Measurements from ENCODE around the gene MYO5C. TPM values are rescaled to one million over a fixed set of nuclear protein-coding genes. Genes with fewer than 3 reads are reported as not detected.

MYO5C gene
- total and polyA plus RNA-seq, 2 of the 4 experiments (the other 2 are of a cell fraction) = under 0.01 to 0.03 TPM

GRCh38 chr15:52324109-52324508 lies 28.5 kb upstream of the MYO5C start:
- H3K4me3 ChIP-seq (ENCODE audit: insufficient read depth, low read depth, low read length) = no peak overlapping the region
- intact Hi-C loops (cut with micrococcal nuclease) (no loop called here), dilution Hi-C loops (cut with HindIII; ENCODE audit: low sequenced_read_pairs, unreplicated experiment) (no loop called here), in situ Hi-C loops (cut with MboI; ENCODE audit: low sequenced_read_pairs) (no loop called here)
- no peak overlapping the region for H2BK15ac ChIP-seq (ENCODE audit: low read depth, low read length)
- H2AFZ ChIP-seq (replicated peaks; ENCODE audit: low read length, poor library complexity) = no peak overlapping the region
- POLR2A ChIA-PET (ENCODE audit: unreplicated experiment) = no interaction called here
- CTCF ChIA-PET = no interaction called here
- H3K4me1 ChIP-seq (ENCODE audit: control insufficient read depth, insufficient read depth, low read length) = peaks cover 2% of the 10 kb centered on the region; the same call in 1 of the 2 replicates
- peaks cover 11% of the 10 kb centered on the region for H3K9me1 ChIP-seq (ENCODE audit: insufficient read depth, low read length)
- BruUV-seq (replicated peaks) = no TSS peak
- no peak overlapping the region for H3K9ac ChIP-seq (ENCODE audit: low read depth, low read length)
- WGBS, 2 experiments (ENCODE audit: extremely low coverage in 2 of 2, insufficient read length in 1 of 2) = no CpG with 5 or more reads among the region's 1 CpG
- no peak overlapping the region for H3K14ac ChIP-seq (replicated peaks; ENCODE audit: low read depth, low read length)
- TF ChIP-seq SMC3 (IDR thresholded peaks at IDR 0.05; ENCODE audit: low read depth, low read length) (no peak), FOS (IDR thresholded peaks at IDR 0.05; ENCODE audit: low read depth, low read length) (no peak), BHLHE40 (IDR thresholded peaks at IDR 0.05; ENCODE audit: low read depth, low read length) (no peak), CEBPB (IDR thresholded peaks at IDR 0.05; ENCODE audit: low read depth, low read length) (no peak), CHD1 (IDR thresholded peaks at IDR 0.05; ENCODE audit: low read depth, low read length) (no peak), RAD21 (IDR thresholded peaks at IDR 0.05; ENCODE audit: low read length) (no peak), MAFK (IDR thresholded peaks at IDR 0.05; ENCODE audit: low read depth, low read length) (no peak), MXI1 (IDR thresholded peaks at IDR 0.05; ENCODE audit: borderline replicate concordance, low read depth, low read length) (no peak), ELK1 (IDR thresholded peaks at IDR 0.05; ENCODE audit: borderline replicate concordance, low read depth, low read length) (no peak), CTCF (conservative IDR thresholded peaks at IDR 0.05; ENCODE audit: low read depth, low read length) (no peak), USF2 (IDR thresholded peaks at IDR 0.05; ENCODE audit: low read depth, low read length) (no peak), MAZ (IDR thresholded peaks at IDR 0.05; ENCODE audit: borderline replicate concordance, low read depth, low read length) (no peak), POLR2A (IDR thresholded peaks at IDR 0.05; ENCODE audit: low read depth, low read length) (no peak), NFE2L2 (IDR thresholded peaks at IDR 0.05; ENCODE audit: low read depth, low read length) (no peak), RFX5 (IDR thresholded peaks at IDR 0.05; ENCODE audit: low read depth, low read length) (no peak), RCOR1 (IDR thresholded peaks at IDR 0.05; ENCODE audit: insufficient replicate concordance, low read length) (no peak)
- H3K79me1 ChIP-seq (ENCODE audit: low read depth in 1 of 2, low read length in 2 of 2) = no peaks in the 10 kb centered on the region
- no peaks in the 10 kb centered on the region for H3K27me3 ChIP-seq (ENCODE audit: control insufficient read depth, insufficient read depth, low read length)
- no peak overlapping the region for H2AK5ac ChIP-seq (ENCODE audit: low read depth, low read length)
- H4K91ac ChIP-seq (ENCODE audit: insufficient read depth, low read depth, low read length) = no peak overlapping the region
- H2AK9ac ChIP-seq (replicated peaks; ENCODE audit: low read depth, low read length, poor library complexity) = no peak overlapping the region
- no peaks in the 10 kb centered on the region for H3K9me3 ChIP-seq (ENCODE audit: control insufficient read depth, insufficient read depth, low read length)
- H3K36me3 ChIP-seq (ENCODE audit: control insufficient read depth, insufficient read depth, low read length) = peaks cover 8% of the 10 kb centered on the region
- no peak overlapping the region for H4K5ac ChIP-seq (ENCODE audit: low read depth, low read length)
- DNase-seq (no peak), ATAC-seq (ENCODE audit: low read depth) (peak; percentile 44; the same call in 1 of the 2 replicates)
- H3K27ac ChIP-seq (ENCODE audit: insufficient read depth, low read length) = no peak overlapping the region
- no peak overlapping the region for H2BK5ac ChIP-seq (ENCODE audit: low read depth, low read length, poor library complexity, severe bottlenecking)
- H3K4ac ChIP-seq (ENCODE audit: low read depth, low read length) = no peak overlapping the region
- H2BK20ac ChIP-seq (ENCODE audit: low read depth, low read length) = no peak overlapping the region
- H4K8ac ChIP-seq (ENCODE audit: low read depth in 2 of 2, low read length in 2 of 2) = no peak overlapping the region
- H3K56ac ChIP-seq (ENCODE audit: extremely low read depth, insufficient read depth, low read length) = no peak overlapping the region
- no peak overlapping the region for H3K4me2 ChIP-seq (ENCODE audit: low read depth, low read length)
- no peak overlapping the region for H2BK120ac ChIP-seq (ENCODE audit: low read depth, low read length)
- H3K23ac ChIP-seq (ENCODE audit: low read depth, low read length) = no peak overlapping the region
- H3K18ac ChIP-seq (ENCODE audit: low read depth, low read length) = no peak overlapping the region
- H4K20me1 ChIP-seq (ENCODE audit: insufficient read depth, low read length) = no peaks in the 10 kb centered on the region
